DOHH2 (cell line): ENCODE data around the gene PCDHGA6.
"Not testable (repeated sequence)": the region's sequence is repeated elsewhere in the genome, so short reads cannot be mapped to it uniquely, and the experiment has no call there.

Experiments used
- H3F3A ChIP-seq: fragments of 200-600 bp; sonication (generic), shearing (Covaris generic); 2 replicates; pipeline ENCODE4 v1.6.0; 2016; ENCODE audit warnings: antibody characterized with exemption, mild to moderate bottlenecking; ENCODE audit not compliant: control insufficient read depth, insufficient read depth
- H3K27ac ChIP-seq: fragments of 200-600 bp; sonication (generic); 2 replicates; pipeline ENCODE4 v1.5.1; 2014; ENCODE audit warnings: low read depth, mild to moderate bottlenecking, low read length, moderate library complexity
- H3K27me3 ChIP-seq: fragments of 200-600 bp; sonication (generic); 2 replicates; pipeline ENCODE4 v1.6.1; 2014; ENCODE audit warnings: mild to moderate bottlenecking, low read length, mixed read lengths; ENCODE audit not compliant: control insufficient read depth
- H3K36me3 ChIP-seq: fragments of 200-600 bp; sonication (generic); 2 replicates; pipeline ENCODE4 v1.6.1; 2014; ENCODE audit warnings: mild to moderate bottlenecking, low read length, moderate library complexity, mixed read lengths; ENCODE audit not compliant: control insufficient read depth
- H3K4me1 ChIP-seq: fragments of 200-600 bp; sonication (generic); 2 replicates; pipeline ENCODE4 v1.6.1; 2014; ENCODE audit warnings: mild to moderate bottlenecking, low read length, mixed read lengths; ENCODE audit not compliant: control insufficient read depth
- H3K4me2 ChIP-seq: fragments of 200-600 bp; sonication (generic); 2 replicates; pipeline ENCODE4 v1.6.0; 2014; ENCODE audit warnings: mild to moderate bottlenecking, low read length, moderate library complexity
- H3K4me3 ChIP-seq: fragments of 200-600 bp; sonication (generic); 2 replicates; pipeline ENCODE4 v1.5.1; 2014; ENCODE audit warnings: mild to moderate bottlenecking, low read length, mixed read lengths
- H3K79me2 ChIP-seq: fragments of 200-600 bp; sonication (generic); 2 replicates; pipeline ENCODE4 v1.6.1; 2014; ENCODE audit warnings: mild to moderate bottlenecking, low read length, mixed read lengths; ENCODE audit not compliant: control insufficient read depth
- H3K9me2 ChIP-seq: fragments of 200-600 bp; sonication (generic); replicated peaks from 2 replicates; pipeline ENCODE4 v1.6.1; 2014; ENCODE audit warnings: mild to moderate bottlenecking, low read length, mixed read lengths; ENCODE audit not compliant: control insufficient read depth
- H3K9me3 ChIP-seq: fragments of 200-600 bp; sonication (generic); 2 replicates; pipeline ENCODE4 v1.6.1; 2014; ENCODE audit warnings: antibody characterized with exemption, low read length, mixed read lengths; ENCODE audit not compliant: control insufficient read depth, insufficient read depth
- H4K20me1 ChIP-seq: fragments of 200-600 bp; sonication (generic); 2 replicates; pipeline ENCODE4 v1.6.0; 2014; ENCODE audit warnings: low read depth, mild to moderate bottlenecking, antibody characterized with exemption, low read length, moderate library complexity; ENCODE audit not compliant: control insufficient read depth, insufficient read depth
- EZH2phosphoT487 ChIP-seq: fragments of 200-600 bp; sonication (generic); IDR thresholded peaks from 2 replicates; pipeline ENCODE4 v1.6.1; 2017; ENCODE audit warnings: borderline replicate concordance, mild to moderate bottlenecking, antibody characterized with exemption, low read length, moderate library complexity, mixed read lengths
- TF ChIP-seq, protein P1 (sequence below): fragments of 200-600 bp; sonication (generic); IDR thresholded peaks from one replicate; pipeline ENCODE4 v1.5.1; 2014; ENCODE audit warnings: antibody characterized with exemption, mild to moderate bottlenecking, low read depth, low read length; ENCODE audit not compliant: poor library complexity, severe bottlenecking

The PCDHGA6 gene

DNA sequence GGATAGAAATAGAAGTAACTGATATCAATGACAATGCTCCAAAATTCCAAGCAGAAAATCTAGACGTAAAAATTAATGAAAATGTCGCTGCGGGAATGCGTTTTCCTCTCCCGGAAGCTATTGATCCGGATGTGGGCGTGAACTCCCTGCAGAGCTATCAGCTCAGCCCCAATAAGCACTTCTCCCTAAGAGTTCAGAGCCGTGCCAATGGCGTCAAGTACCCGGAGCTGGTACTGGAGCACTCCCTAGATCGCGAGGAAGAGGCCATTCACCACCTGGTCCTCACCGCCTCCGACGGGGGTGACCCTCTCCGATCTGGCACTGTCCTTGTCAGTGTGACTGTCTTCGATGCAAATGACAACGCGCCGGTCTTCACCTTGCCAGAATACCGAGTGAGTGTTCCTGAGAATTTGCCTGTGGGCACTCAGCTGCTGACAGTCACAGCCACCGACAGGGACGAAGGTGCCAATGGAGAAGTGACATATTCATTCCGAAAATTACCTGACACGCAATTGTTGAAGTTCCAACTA is 39.9 kb downstream of the PCDHGA6 start:
- TF ChIP-seq EZH2phosphoT487, result no peak
- TF ChIP-seq, protein P1, sequence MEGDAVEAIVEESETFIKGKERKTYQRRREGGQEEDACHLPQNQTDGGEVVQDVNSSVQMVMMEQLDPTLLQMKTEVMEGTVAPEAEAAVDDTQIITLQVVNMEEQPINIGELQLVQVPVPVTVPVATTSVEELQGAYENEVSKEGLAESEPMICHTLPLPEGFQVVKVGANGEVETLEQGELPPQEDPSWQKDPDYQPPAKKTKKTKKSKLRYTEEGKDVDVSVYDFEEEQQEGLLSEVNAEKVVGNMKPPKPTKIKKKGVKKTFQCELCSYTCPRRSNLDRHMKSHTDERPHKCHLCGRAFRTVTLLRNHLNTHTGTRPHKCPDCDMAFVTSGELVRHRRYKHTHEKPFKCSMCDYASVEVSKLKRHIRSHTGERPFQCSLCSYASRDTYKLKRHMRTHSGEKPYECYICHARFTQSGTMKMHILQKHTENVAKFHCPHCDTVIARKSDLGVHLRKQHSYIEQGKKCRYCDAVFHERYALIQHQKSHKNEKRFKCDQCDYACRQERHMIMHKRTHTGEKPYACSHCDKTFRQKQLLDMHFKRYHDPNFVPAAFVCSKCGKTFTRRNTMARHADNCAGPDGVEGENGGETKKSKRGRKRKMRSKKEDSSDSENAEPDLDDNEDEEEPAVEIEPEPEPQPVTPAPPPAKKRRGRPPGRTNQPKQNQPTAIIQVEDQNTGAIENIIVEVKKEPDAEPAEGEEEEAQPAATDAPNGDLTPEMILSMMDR, result no peak
- Histone ChIP-seq H3K9me3 (peaks cover 24% of the 10 kb centered on the region; the same call in 1 of the 2 replicates), H3F3A (no peaks in the 10 kb centered on the region), H3K27me3 (no peaks in the 10 kb centered on the region), H3K4me3 (no peak overlapping the region), H4K20me1 (no peaks in the 10 kb centered on the region), H3K4me2 (no peak overlapping the region), H3K27ac (no peak overlapping the region), H3K4me1 (no peaks in the 10 kb centered on the region), H3K9me2 (no peaks in the 10 kb centered on the region), H3K36me3 (peaks cover 19% of the 10 kb centered on the region), H3K79me2 (no peaks in the 10 kb centered on the region)

DNA sequence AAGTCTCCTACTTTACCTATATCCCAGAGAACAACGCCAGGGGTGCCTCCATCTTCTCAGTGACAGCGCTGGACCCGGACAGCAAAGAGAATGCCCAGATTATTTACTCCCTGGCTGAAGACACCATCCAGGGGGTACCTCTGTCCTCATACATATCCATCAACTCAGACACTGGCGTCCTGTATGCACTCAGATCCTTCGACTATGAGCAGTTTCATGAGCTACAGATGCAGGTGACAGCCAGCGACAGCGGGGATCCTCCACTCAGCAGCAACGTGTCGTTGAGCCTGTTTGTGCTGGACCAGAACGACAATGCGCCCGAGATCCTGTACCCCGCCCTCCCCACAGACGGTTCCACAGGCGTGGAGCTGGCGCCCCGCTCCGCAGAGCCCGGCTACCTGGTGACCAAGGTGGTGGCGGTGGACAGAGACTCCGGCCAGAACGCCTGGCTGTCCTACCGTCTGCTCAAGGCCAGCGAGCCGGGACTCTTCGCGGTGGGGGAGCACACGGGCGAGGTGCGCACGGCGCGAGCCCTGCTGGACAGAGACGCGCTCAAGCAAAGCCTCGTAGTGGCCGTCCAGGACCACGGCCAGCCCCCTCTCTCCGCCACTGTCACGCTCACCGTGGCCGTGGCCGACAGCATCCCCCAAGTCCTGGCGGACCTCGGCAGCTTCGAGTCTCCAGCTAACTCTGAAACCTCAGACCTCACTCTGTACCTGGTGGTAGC is 41.0 kb downstream of the PCDHGA6 start:
- H3K27me3 ChIP-seq, H4K20me1 ChIP-seq, H3K27ac ChIP-seq, H3K4me3 ChIP-seq, H3K79me2 ChIP-seq, H3K4me2 ChIP-seq, H3K9me2 ChIP-seq, H3F3A ChIP-seq, H3K4me1 ChIP-seq: not testable (repeated sequence)
- Histone ChIP-seq H3K36me3 (peaks cover 19% of the 10 kb centered on the region), H3K9me3 (peaks cover 27% of the 10 kb centered on the region; the same call in 1 of the 2 replicates)

GRCh38 chr5:141415275-141415618 is 41.6 kb downstream of the PCDHGA6 start:
- H3K4me2 ChIP-seq, H4K20me1 ChIP-seq, H3K27me3 ChIP-seq, H3K4me3 ChIP-seq, H3F3A ChIP-seq, H3K27ac ChIP-seq, H3K9me2 ChIP-seq, H3K4me1 ChIP-seq, H3K79me2 ChIP-seq: not testable (repeated sequence)
- Histone ChIP-seq H3K36me3 (peaks cover 19% of the 10 kb centered on the region), H3K9me3 (peaks cover 30% of the 10 kb centered on the region; the same call in 1 of the 2 replicates)

DNA sequence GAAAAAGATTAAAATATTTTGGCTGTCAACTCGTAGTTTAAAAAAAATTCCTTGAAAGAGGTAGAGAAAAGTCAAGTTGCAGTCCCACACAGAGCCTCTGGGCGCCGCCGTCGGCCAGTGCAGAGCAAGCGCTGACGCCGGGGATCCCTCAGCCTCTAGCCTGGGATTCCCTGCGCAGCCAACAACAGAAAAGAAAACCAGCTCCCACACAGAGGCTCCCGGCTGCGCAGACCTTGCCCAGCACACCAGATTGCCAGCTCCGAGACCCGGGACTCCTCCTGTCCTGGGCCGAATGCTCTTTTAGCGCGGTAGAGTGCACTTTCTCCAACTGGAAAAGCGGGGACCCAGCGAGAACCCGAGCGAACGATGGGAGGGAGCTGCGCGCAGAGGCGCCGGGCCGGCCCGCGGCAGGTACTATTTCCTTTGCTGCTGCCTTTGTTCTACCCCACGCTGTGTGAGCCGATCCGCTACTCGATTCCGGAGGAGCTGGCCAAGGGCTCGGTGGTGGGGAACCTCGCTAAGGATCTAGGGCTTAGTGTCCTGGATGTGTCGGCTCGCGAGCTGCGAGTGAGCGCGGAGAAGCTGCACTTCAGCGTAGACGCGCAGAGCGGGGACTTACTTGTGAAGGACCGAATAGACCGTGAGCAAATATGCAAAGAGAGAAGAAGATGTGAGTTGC is 43.9 kb downstream of the PCDHGA6 start, which contains the start of gene PCDHGB7:
TSS of gene PCDHGB7 (plus strand) at position 184 of the 679 bp plus-strand sequence. CDS start at position 367, 183 bp downstream.
- peaks cover 45% of the 10 kb centered on the region; the same call in 1 of the 2 replicates for H3K9me3 ChIP-seq
- not testable (repeated sequence) for H3K4me1 ChIP-seq, H4K20me1 ChIP-seq, H3K4me3 ChIP-seq, H3K4me2 ChIP-seq, H3F3A ChIP-seq, H3K9me2 ChIP-seq, H3K79me2 ChIP-seq, H3K27ac ChIP-seq, H3K27me3 ChIP-seq
- peaks cover 19% of the 10 kb centered on the region for H3K36me3 ChIP-seq
